Kidney (tissue), 14 donors: ENCODE measurements around the gene TSSK6. TPM values are rescaled to one million over a fixed set of nuclear protein-coding genes. Genes with fewer than 3 reads are reported as not detected.

Experiments used
- DNase-seq, 5 donors: peaks; one replicate each; pipeline ENCODE4 v3.0.0-alpha.2; 2013 to 2020
- FAIRE-seq: peaks from 2 replicates; lab custom pipeline; 2012; peaks lifted over from hg19 to GRCh38; lab: Jason Lieb, UNC
- H3K27ac ChIP-seq, 2 donors: one replicate each; pipeline ENCODE4 v1.7.0; 2013; ENCODE audit warnings: low read depth in 2 of 2, low read length in 2 of 2, inconsistent platforms in 1 of 2
- H3K27me3 ChIP-seq: one replicate; pipeline ENCODE4 v1.7.1; 2013; ENCODE audit warnings: low read length, inconsistent platforms; ENCODE audit not compliant: control insufficient read depth, insufficient read depth
- H3K36me3 ChIP-seq, 3 donors: one replicate each; pipeline versions ENCODE4 v1.7.0 to v1.7.1; 2013; ENCODE audit warnings: low read length in 3 of 3, control low read depth in 1 of 3, inconsistent platforms in 1 of 3; ENCODE audit not compliant: insufficient read depth in 3 of 3, control insufficient read depth in 2 of 3
- H3K4me1 ChIP-seq, 3 donors: one replicate each; pipeline versions ENCODE4 v1.7.0 to v1.7.1; 2013; ENCODE audit warnings: low read length in 3 of 3, inconsistent platforms in 1 of 3, low read depth in 1 of 3; ENCODE audit not compliant: control insufficient read depth in 2 of 3, insufficient read depth in 2 of 3
- H3K4me3 ChIP-seq, 3 donors: one replicate each; pipeline versions ENCODE4 v1.7.0 to v1.8.1; 2013; ENCODE audit warnings: low read length in 3 of 3, control low read depth in 1 of 3, inconsistent platforms in 1 of 3
- H3K9ac ChIP-seq, 3 donors: one replicate each; pipeline versions ENCODE4 v1.7.0 to v1.7.1; 2013; ENCODE audit warnings: low read length in 3 of 3, control low read depth in 1 of 3, inconsistent platforms in 1 of 3
- H3K9me3 ChIP-seq, 3 donors: one replicate each; pipeline versions ENCODE4 v1.7.0 to v1.7.1; 2013; ENCODE audit warnings: low read length in 3 of 3, control low read depth in 1 of 3, inconsistent platforms in 1 of 3; ENCODE audit not compliant: control insufficient read depth in 2 of 3, insufficient read depth in 1 of 3
- intact Hi-C: fragments of 100-400 bp; cut with DNase I; formaldehyde crosslinking; loops from one replicate; pipeline ENCODE4 v1.11.1; 2022
- polyA plus RNA-seq: library from polyadenylated mRNA; stranded (reverse); fragments of 350-450 nt; fragmentation: Illumina TruSeq; extraction: RNeasy Lipid Tissue Mini Kit (QIAGEN cat#74804); gene quantifications from one replicate; pipeline ENCODE4 v1.2.3, GENCODE V29; 2014; ENCODE audit warnings: low read depth, low replicate concordance; ENCODE audit not compliant: insufficient read depth
- total RNA-seq: library from RNA; stranded (reverse); fragmentation: NEBNext Ultra II Directional; extraction: Animal tissue kit (Norgen Biotek cat#: 25700); gene quantifications from one replicate; pipeline ENCODE4 v1.2.1, GENCODE V29; 2021
- TF ChIP-seq, protein P1 (sequence below): IDR thresholded peaks from 3 replicates; pipeline ENCODE4 v1.5.1; 2012; ENCODE audit warnings: mild to moderate bottlenecking, moderate library complexity, borderline replicate concordance; ENCODE audit not compliant: insufficient read depth; ENCODE audit errors: extremely low read depth
- donor health status: control.
- donor health status: control.
- donor health status: control.
- donor health status: control.
- donor health status: control.
- donor health status: DM: yes; HTN: yes; CAD: no.
- donor health status: Normal renal cell carcinoma (clear cell type).

Gene TSSK6
- total and polyA plus RNA-seq, 2 donors from 2014 or later: 1.4 to 3.7 TPM

DNA sequence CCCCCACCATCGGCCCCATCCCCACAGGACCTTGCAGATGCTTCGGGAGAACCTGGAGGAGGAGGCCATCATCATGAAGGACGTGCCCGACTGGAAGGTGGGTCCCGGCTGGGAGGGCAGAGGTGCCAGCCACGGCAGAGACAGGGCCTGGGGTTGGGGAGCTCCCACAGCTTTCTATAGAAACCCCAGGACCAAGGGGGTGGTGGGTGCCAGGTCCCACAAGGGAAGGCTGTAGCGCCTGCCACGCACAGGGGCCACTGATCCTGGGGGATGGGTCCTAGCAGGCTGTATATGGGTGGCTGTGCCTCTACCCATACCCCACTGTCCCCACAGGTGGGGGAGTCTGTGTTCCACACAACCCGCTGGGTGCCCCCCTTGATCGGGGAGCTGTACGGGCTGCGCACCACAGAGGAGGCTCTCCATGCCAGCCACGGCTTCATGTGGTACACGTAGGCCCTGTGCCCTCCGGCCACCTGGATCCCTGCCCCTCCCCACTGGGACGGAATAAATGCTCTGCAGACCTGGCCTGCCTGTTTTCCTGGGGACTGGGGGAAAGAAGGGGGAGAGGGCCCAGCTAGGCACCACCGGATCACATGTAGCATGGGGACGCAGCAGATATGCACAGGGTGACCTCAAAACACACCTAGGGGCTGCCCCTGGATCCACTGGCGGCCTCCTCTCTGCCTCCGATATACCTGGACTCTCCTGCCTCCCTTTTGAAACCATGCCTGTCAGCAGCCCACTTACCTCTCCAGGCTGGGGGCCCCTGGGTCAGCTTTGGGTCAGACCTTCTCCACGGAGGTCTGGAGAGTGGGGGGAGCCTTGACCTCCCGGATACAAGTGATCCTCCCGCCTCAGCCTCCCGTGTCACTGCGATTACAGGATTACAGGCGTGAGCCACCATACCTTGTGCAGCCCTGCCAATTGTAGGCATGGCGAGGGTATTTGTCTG lies 12.6 kb upstream of the TSSK6 start:
- DNase-seq (no peak), FAIRE-seq (no peak)
- TF ChIP-seq, protein P1, sequence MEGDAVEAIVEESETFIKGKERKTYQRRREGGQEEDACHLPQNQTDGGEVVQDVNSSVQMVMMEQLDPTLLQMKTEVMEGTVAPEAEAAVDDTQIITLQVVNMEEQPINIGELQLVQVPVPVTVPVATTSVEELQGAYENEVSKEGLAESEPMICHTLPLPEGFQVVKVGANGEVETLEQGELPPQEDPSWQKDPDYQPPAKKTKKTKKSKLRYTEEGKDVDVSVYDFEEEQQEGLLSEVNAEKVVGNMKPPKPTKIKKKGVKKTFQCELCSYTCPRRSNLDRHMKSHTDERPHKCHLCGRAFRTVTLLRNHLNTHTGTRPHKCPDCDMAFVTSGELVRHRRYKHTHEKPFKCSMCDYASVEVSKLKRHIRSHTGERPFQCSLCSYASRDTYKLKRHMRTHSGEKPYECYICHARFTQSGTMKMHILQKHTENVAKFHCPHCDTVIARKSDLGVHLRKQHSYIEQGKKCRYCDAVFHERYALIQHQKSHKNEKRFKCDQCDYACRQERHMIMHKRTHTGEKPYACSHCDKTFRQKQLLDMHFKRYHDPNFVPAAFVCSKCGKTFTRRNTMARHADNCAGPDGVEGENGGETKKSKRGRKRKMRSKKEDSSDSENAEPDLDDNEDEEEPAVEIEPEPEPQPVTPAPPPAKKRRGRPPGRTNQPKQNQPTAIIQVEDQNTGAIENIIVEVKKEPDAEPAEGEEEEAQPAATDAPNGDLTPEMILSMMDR: no peak
- no peak overlapping the region for H3K9ac ChIP-seq
- intact Hi-C loops: no loop called here
- H3K4me1 ChIP-seq: peaks cover 0 to 2% (median 0%) of the 10 kb centered on the region in 3 donors
- no peaks in the 10 kb centered on the region for H3K9me3 ChIP-seq
- peaks cover 0 to 5% (median 3%) of the 10 kb centered on the region in 3 donors for H3K36me3 ChIP-seq
- H3K27ac ChIP-seq: no peak overlapping the region
- no peak overlapping the region for H3K4me3 ChIP-seq
- H3K27me3 ChIP-seq: no peaks in the 10 kb centered on the region

DNA sequence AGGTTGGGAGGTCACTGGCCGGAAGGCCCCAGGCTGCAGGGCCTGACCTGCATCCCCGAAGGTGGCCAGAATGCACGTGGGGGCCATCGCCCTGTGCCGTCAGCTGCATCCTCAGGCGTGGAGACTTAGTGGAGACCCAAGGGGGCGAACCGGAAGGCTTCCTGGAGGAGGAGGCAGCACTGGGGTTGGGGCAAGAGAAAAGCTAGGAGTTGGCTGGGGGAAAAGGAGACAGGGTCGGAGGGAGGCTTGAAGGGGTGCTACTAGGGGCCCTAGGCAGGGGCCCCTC lies 12.0 kb upstream of the TSSK6 start:
- Histone ChIP-seq H3K4me3 (no peak overlapping the region), H3K36me3 (peaks cover 0 to 5% (median 3%) of the 10 kb centered on the region in 3 donors), H3K27ac (no peak overlapping the region), H3K27me3 (no peaks in the 10 kb centered on the region), H3K9ac (no peak overlapping the region), H3K9me3 (no peaks in the 10 kb centered on the region), H3K4me1 (peaks cover 0 to 2% (median 0%) of the 10 kb centered on the region in 3 donors)
- DNase-seq (no peak), FAIRE-seq (no peak)
- intact Hi-C loops: no loop called here
- TF ChIP-seq, protein P1: no peak

DNA sequence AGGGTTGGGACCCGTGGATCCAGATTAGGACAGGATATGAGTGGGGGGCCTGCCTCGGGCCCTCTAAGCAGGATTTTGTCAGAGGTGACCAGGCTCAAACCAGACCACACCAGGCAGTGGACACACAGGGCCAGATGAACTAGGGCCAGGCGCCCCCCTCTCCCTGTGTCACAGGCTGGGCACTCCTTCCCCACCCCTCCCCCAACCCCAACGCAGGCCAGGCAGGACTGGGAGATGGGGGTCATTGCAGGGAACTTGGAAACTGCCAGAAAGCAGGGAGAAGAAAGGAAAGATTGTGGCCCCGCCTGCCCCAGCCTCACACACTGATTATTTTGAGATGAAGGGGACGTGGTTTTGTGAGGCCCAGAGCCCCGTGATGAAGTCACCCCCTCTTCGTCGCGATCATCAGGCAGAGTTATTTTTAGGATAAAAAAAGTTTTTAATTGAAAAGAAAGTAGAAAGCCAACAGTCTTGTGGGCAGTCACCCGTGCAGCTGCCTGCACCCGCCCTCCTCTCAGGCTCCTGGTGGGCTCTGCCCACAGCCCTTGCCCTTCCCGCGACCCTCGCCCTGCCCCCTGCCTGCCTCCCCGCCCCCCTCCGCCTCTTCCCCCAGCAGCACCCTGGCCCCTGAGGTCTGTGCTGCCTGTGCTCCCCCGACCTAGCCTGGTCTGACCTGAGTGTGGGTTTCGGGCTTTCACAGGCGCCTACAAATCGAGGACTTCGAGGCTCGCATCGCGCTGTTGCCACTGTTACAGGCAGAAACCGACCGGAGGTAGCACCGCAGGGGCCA lies 11.4 kb upstream of the TSSK6 start:
- intact Hi-C loops: no loop called here
- no peaks in the 10 kb centered on the region for H3K9me3 ChIP-seq
- H3K27me3 ChIP-seq: no peaks in the 10 kb centered on the region
- FAIRE-seq: no peak
- DNase-seq: no peak
- H3K9ac ChIP-seq: no peak overlapping the region
- H3K36me3 ChIP-seq: peaks cover 0 to 5% (median 3%) of the 10 kb centered on the region in 3 donors
- TF ChIP-seq, protein P1: no peak
- no peaks in the 10 kb centered on the region for H3K4me1 ChIP-seq
- H3K27ac ChIP-seq: no peak overlapping the region
- H3K4me3 ChIP-seq: no peak overlapping the region
